Esophagus squamous epithelium (tissue), 5 donors: ENCODE measurements around the gene LMNA. TPM values are rescaled to one million over a fixed set of nuclear protein-coding genes. Genes with fewer than 3 reads are reported as not detected.

Experiments
- DNase-seq: peaks from one replicate; lab custom pipeline; 2025; lab: John Stamatoyannopoulos, UW
- H3K27ac ChIP-seq, 4 donors: fragments of 200-600 bp; sonication (generic); one replicate each; pipeline ENCODE4 v1.5.1; 2016 to 2019; ENCODE audit warnings: mild to moderate bottlenecking in 1 of 4
- H3K27me3 ChIP-seq, 4 donors: fragments of 200-600 bp; sonication (generic); 1 replicate in 3 of 4; 2 replicates in 1 of 4; pipeline versions ENCODE4 v1.5.1 to v1.6.0; 2017 to 2021; ENCODE audit warnings: antibody characterized with exemption in 1 of 4
- H3K36me3 ChIP-seq, 3 donors: fragments of 200-600 bp; sonication (generic); one replicate each; pipeline ENCODE4 v1.5.1; 2016 to 2019
- H3K4me1 ChIP-seq, 3 donors: fragments of 200-600 bp; sonication (generic); one replicate each; pipeline ENCODE4 v1.5.1; 2017 to 2019
- H3K4me3 ChIP-seq, 4 donors: fragments of 200-600 bp; sonication (generic); 1 replicate in 3 of 4; 2 replicates in 1 of 4; pipeline ENCODE4 v1.5.1; 2016 to 2019; ENCODE audit warnings: mild to moderate bottlenecking in 2 of 4, moderate library complexity in 1 of 4
- H3K9me3 ChIP-seq, 3 donors: fragments of 200-600 bp; sonication (generic); one replicate each; pipeline ENCODE4 v1.5.1; 2016 to 2019
- POLR2A ChIP-seq, 4 donors: fragments of 450-650 bp; IDR thresholded peaks; one replicate each; pipeline ENCODE4 v1.6.1; 2017; ENCODE audit warnings: antibody characterized with exemption in 4 of 4, mild to moderate bottlenecking in 4 of 4, moderate library complexity in 3 of 4
- WGBS, 2 donors: methylation state at CpG; one replicate each; pipeline ENCODE4 v1.1.5; 2018; 5-methylcytosine and 5-hydroxymethylcytosine counted together
- intact Hi-C: fragments of 100-400 bp; cut with DNase I; formaldehyde crosslinking; loops from one replicate; pipeline ENCODE4 v1.15.0; 2022
- total RNA-seq, 4 donors: library from RNA; depleted of rRNA; stranded (reverse); fragments of >200 nt; gene quantifications; one replicate each; pipeline ENCODE4 v1.1.0, GENCODE V29; 2016
- TF ChIP-seq, protein P1 (sequence below), 6 experiments: fragments of 450-650 bp in 4 of 6; fragments of 200-600 bp in 2 of 6; sonication (generic) in 2 of 6; IDR thresholded peaks; one replicate each; pipeline ENCODE4 v1.5.1; 2016 to 2019; ENCODE audit warnings: antibody characterized with exemption in 6 of 6, mild to moderate bottlenecking in 4 of 6, moderate library complexity in 4 of 6
- donor health status: DM: yes; HTN: yes; CAD: no.

LMNA gene
- total RNA-seq, 4 donors from 2014 or later: 322 to 480 (median 403) TPM

- no peak for TF ChIP-seq POLR2A (IDR thresholded peaks at IDR 0.05)
- TF ChIP-seq, protein P1, sequence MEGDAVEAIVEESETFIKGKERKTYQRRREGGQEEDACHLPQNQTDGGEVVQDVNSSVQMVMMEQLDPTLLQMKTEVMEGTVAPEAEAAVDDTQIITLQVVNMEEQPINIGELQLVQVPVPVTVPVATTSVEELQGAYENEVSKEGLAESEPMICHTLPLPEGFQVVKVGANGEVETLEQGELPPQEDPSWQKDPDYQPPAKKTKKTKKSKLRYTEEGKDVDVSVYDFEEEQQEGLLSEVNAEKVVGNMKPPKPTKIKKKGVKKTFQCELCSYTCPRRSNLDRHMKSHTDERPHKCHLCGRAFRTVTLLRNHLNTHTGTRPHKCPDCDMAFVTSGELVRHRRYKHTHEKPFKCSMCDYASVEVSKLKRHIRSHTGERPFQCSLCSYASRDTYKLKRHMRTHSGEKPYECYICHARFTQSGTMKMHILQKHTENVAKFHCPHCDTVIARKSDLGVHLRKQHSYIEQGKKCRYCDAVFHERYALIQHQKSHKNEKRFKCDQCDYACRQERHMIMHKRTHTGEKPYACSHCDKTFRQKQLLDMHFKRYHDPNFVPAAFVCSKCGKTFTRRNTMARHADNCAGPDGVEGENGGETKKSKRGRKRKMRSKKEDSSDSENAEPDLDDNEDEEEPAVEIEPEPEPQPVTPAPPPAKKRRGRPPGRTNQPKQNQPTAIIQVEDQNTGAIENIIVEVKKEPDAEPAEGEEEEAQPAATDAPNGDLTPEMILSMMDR (IDR thresholded peaks at IDR 0.05): no peak
- Histone ChIP-seq H3K4me3 (no peak overlapping the region), H3K36me3 (peaks cover 0 to 99% (median 0%) of the 10 kb centered on the region in 3 donors), H3K9me3 (no peaks in the 10 kb centered on the region), H3K27ac (no peak overlapping the region), H3K4me1 (peaks cover 3 to 21% (median 5%) of the 10 kb centered on the region in 3 donors), H3K27me3 (no peaks in the 10 kb centered on the region)
- DNase-seq: no peak
- 94 to 100% methylated on average over 2 to 5 of the region's 5 CpGs for WGBS, 2 donors
- intact Hi-C loops: no loop called here
These were observed 48.0 kb downstream of the LMNA start for GRCh38 chr1:156162430-156163037.

DNA sequence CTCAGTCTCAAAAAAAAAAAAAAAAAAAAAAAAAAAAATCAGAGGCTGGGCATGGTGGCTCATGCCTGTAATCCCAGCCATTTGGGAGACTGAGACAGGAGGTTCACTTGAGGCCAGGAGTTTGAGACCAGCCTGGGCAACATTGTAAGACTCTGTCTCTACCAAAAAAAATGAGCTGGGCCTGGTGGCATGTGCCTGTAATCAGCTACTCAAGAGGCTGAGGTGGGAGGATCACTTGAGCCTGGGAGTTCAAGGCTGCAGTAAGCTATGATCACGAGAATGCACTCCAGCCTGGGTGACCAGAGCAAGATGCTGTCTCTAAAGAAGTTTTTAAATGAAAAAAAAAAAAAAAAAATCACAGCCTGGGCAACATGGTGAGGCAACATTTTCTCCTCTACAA lies 49.2 kb downstream of the LMNA start:
- intact Hi-C loops: no loop called here
- Histone ChIP-seq H3K9me3 (no peaks in the 10 kb centered on the region), H3K4me3 (no peak overlapping the region), H3K36me3 (peaks cover 0 to 99% (median 0%) of the 10 kb centered on the region in 3 donors), H3K27me3 (no peaks in the 10 kb centered on the region), H3K4me1 (peaks cover 3 to 21% (median 5%) of the 10 kb centered on the region in 3 donors), H3K27ac (no peak overlapping the region)
- DNase-seq: no peak
- TF ChIP-seq POLR2A (IDR thresholded peaks at IDR 0.05): no peak
- TF ChIP-seq, protein P1 (IDR thresholded peaks at IDR 0.05): no peak
- WGBS, 2 donors: 92 to 100% methylated on average over 1 of the region's 1 CpG

GRCh38 chr1:156164125-156164831 lies 49.8 kb downstream of the LMNA start:
- Histone ChIP-seq H3K36me3 (peaks cover 0 to 99% (median 0%) of the 10 kb centered on the region in 3 donors), H3K27ac (no peak overlapping the region), H3K4me1 (peaks cover 3 to 21% (median 5%) of the 10 kb centered on the region in 3 donors), H3K9me3 (no peaks in the 10 kb centered on the region), H3K27me3 (no peaks in the 10 kb centered on the region), H3K4me3 (no peak overlapping the region)
- intact Hi-C loops: no loop called here
- WGBS, 2 donors: 78 to 81% methylated on average over 6 of the region's 6 CpGs
- no peak for DNase-seq
- TF ChIP-seq, protein P1 (IDR thresholded peaks at IDR 0.05): no peak
- no peak for TF ChIP-seq POLR2A (IDR thresholded peaks at IDR 0.05)

GRCh38 chr1:156165083-156165482 lies 50.6 kb downstream of the LMNA start:
- intact Hi-C loops: no loop called here
- H3K4me1 ChIP-seq: peaks cover 3 to 20% (median 5%) of the 10 kb centered on the region in 3 donors
- no peaks in the 10 kb centered on the region for H3K9me3 ChIP-seq
- peaks cover 0 to 99% (median 0%) of the 10 kb centered on the region in 3 donors for H3K36me3 ChIP-seq
- H3K27me3 ChIP-seq: no peaks in the 10 kb centered on the region
- 23 to 29% methylated on average over 2 of the region's 2 CpGs for WGBS, 2 donors
- TF ChIP-seq POLR2A (IDR thresholded peaks at IDR 0.05): no peak
- TF ChIP-seq, protein P1 (IDR thresholded peaks at IDR 0.05): no peak
- no peak overlapping the region for H3K4me3 ChIP-seq
- no peak overlapping the region for H3K27ac ChIP-seq
- DNase-seq: no peak

DNA sequence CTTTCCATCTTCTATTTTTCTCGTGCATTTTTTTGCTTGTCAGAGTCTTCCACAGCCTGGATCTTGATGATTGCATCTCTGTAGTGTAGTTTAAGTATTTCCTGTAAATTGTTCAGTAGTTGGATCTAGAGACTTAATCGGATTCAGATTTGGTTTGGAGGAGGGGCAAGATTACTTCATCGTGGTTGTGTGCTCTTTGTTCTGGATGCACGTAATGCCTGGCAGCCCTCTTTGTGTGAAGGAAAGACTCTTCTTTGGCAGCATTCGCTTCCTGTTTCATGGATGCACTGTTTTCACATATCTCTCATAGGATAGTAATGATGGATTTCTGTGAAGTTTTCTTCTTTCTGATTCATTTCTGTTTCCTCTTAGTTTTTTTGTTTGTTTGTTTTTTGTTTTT lies 53.0 kb downstream of the LMNA start:
- no peaks in the 10 kb centered on the region for H3K9me3 ChIP-seq
- H3K27me3 ChIP-seq: no peaks in the 10 kb centered on the region
- peaks cover 0 to 97% (median 0%) of the 10 kb centered on the region in 3 donors for H3K36me3 ChIP-seq
- no peak for DNase-seq
- intact Hi-C loops: no loop called here
- no peak for TF ChIP-seq POLR2A (IDR thresholded peaks at IDR 0.05)
- TF ChIP-seq, protein P1 (IDR thresholded peaks at IDR 0.05): no peak
- H3K4me3 ChIP-seq: no peak overlapping the region
- H3K27ac ChIP-seq: no peak overlapping the region
- 65 to 70% methylated on average over 5 of the region's 5 CpGs for WGBS, 2 donors
- no peaks in the 10 kb centered on the region for H3K4me1 ChIP-seq
